HG03175 (cell line): ENCODE results near the gene CT45A5.
A peak's percentile ranks its signal among the peaks of the same experiment; 100 is the strongest.
"Not testable (repeated sequence)": the region's sequence is repeated elsewhere in the genome, so short reads cannot be mapped to it uniquely, and the experiment has no call there.

Source experiments
- ATAC-seq: cut with Tn5 transposase; IDR thresholded peaks from one replicate; pipeline ENCODE4 v1.9.1; 2021; ENCODE audit warnings: mild to moderate bottlenecking, moderate library complexity; ENCODE audit not compliant: unreplicated experiment

CT45A5 gene

GRCh38 chrX:135785403-135785802, at the start of gene CT45A5:
Gene CT45A5, minus strand, starts transcription at chrX:135785503. Its CDS starts 3,774 bp downstream, at chrX:135781729.
- ATAC-seq: not testable (repeated sequence)

GRCh38 chrX:135819912-135820311, 34.6 kb upstream of the CT45A5 start, which contains the start of gene CT45A2:
Gene CT45A2, minus strand, starts transcription at chrX:135820012. Its CDS starts 3,747 bp downstream, at chrX:135816265.
- ATAC-seq: not testable (repeated sequence)

- ATAC-seq: not testable (repeated sequence)
Observed at GRCh38 chrX:135802687-135803086, 17.4 kb upstream of the CT45A5 start, which contains the start of gene CT45A6. Gene CT45A6, minus strand, starts transcription at chrX:135802787. Its CDS starts 3,794 bp downstream, at chrX:135798993.

GRCh38 chrX:135768091-135768490, 17.2 kb downstream of the CT45A5 start, which contains the start of gene CT45A3:
Gene CT45A3, minus strand, starts transcription at chrX:135768191. Its CDS starts 3,747 bp downstream, at chrX:135764444.
- not testable (repeated sequence) for ATAC-seq

DNA sequence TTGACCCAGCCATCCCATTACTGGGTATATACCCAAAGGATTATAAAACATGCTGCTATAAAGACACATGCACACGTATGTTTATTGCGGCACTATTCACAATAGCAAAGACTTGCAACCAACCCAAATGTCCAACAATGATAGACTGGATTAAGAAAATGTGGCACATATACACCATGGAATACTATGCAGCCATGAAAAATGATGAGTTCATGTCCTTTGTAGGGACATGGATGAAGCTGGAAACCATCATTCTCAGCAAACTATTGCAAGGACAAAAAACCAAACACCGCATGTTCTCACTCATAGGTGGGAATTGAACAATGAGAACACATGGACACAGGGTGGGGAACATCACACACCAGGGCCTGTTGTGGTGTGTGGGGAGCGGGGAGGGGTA, 40.6 kb downstream of the CT45A5 start:
- not testable (repeated sequence) for ATAC-seq

GRCh38 chrX:135741192-135741715, 44.0 kb downstream of the CT45A5 start:
- no peak for ATAC-seq

DNA sequence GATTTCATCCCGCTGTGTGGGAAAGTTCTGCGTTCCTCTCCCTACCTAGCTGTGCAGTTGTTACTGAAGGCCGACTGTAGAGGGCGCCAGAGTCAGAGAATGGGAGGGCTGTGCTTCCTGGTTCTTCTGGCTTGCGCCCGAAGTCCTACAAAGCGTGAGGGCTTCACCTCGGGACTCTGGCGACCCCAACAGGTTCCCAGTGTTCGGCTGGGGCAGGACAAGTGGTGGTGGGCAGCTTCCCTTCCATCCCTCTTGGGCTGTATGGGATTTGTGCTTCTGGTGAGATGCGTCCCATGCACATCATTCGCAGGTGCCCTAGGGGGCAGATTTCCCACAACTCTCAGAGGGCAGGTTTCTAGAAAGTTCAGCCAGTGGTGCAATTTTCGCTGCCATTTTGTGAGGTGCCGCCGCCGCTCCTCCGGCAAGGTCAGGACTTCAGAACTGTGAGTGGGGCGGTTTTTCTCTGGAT, 44.6 kb downstream of the CT45A5 start:
- no peak for ATAC-seq

DNA sequence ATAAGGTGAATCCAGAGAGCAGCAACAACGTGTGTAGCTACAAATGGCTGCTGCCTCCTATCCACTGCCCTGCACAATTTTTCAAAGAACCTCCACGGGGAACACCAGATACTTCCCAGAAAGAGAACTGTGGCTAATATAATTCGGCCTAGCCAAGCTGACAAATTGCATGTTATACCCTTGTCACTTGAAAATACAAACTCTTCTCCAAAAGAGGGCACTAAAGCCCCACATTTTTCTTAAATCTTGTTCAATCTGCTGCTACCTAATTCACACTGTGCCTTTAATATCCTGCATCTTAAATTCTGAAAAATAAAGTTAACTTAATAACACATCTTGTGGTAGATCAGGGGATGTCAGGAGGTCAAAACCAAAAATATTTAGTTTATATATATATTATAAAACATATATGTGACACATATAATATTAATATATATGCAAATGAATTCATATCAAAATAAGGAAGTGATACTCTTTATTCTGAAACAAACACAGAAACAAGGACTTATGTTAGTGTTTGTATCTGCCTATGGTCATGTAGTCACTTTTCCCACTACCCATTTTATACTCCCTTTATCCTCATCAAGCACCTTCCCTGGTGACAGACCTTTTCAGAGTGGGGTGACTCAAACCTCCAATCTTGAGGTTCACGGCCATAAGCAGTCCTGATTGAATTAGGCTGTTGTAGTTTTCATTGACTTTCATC, 47.8 kb downstream of the CT45A5 start:
- ATAC-seq: peak; percentile 66

GRCh38 chrX:135734666-135735065, 50.6 kb downstream of the CT45A5 start:
- not testable (repeated sequence) for ATAC-seq
